Vagina (tissue), 2 donors: ENCODE results near the gene CCDC200.

Experiments
- CTCF ChIP-seq, 3 experiments: fragments of 450-650 bp in 2 of 3; fragments of 200-600 bp in 1 of 3; sonication (generic) in 1 of 3; IDR thresholded peaks; one replicate each; pipeline ENCODE4 v1.5.1; 2017 to 2019; ENCODE audit warnings: antibody characterized with exemption in 3 of 3, mild to moderate bottlenecking in 2 of 3, moderate library complexity in 2 of 3
- POLR2A ChIP-seq, 2 donors: fragments of 450-650 bp; IDR thresholded peaks; one replicate each; pipeline ENCODE4 v1.6.1; 2017; ENCODE audit warnings: antibody characterized with exemption in 2 of 2, mild to moderate bottlenecking in 2 of 2, moderate library complexity in 2 of 2
- POLR2AphosphoS5 ChIP-seq, 2 donors: sonication (generic); formaldehyde crosslinking; IDR thresholded peaks; one replicate each; pipeline ENCODE4 v1.9.0; 2017; ENCODE audit warnings: antibody characterized with exemption in 2 of 2, mild to moderate bottlenecking in 2 of 2, low read depth in 1 of 2; ENCODE audit not compliant: insufficient read depth in 1 of 2

- TF ChIP-seq CTCF (IDR thresholded peaks at IDR 0.05) = no peak
- TF ChIP-seq POLR2A (IDR thresholded peaks at IDR 0.05) = no peak
- no peak for TF ChIP-seq POLR2AphosphoS5 (IDR thresholded peaks at IDR 0.05; ENCODE audit: insufficient read depth in 1 of 2, low read depth in 1 of 2)
Measured at GRCh38 chr17:43171586-43172487, 56.6 kb downstream of the CCDC200 start.
